Measurements from ENCODE around the gene TUT1.

GRCh38 chr11:62592146-62592815, 958 bp upstream of the TUT1 start:
- no peak for TF ChIP-seq POLR2AphosphoS5 (IDR thresholded peaks at IDR 0.05; ENCODE audit: borderline replicate concordance, low read depth, low read length)
- TF ChIP-seq EZH2 (IDR thresholded peaks at IDR 0.05), result no peak
